GM13976 (cell line): ENCODE results near the gene NUP214.

ENCODE experiments used
- DNase-seq: peaks from one replicate; pipeline ENCODE4 v3.0.0; 2012; ENCODE audit warnings: low spot score
- in situ Hi-C: fragments of 300-500 bp; cut with MboI; formaldehyde crosslinking; loops from one replicate; pipeline ENCODE4 v1.12.0; 2022; ENCODE audit warnings: low sequenced_read_pairs, mixed read lengths, inconsistent platforms; ENCODE audit not compliant: unreplicated experiment
- TF ChIP-seq, protein P1 (sequence below): IDR thresholded peaks from 2 replicates; pipeline ENCODE4 v1.5.1; 2012; ENCODE audit warnings: borderline replicate concordance, mild to moderate bottlenecking; ENCODE audit not compliant: insufficient read depth; ENCODE audit errors: extremely low read depth, missing control alignments, control extremely low read depth

NUP214 gene

DNA sequence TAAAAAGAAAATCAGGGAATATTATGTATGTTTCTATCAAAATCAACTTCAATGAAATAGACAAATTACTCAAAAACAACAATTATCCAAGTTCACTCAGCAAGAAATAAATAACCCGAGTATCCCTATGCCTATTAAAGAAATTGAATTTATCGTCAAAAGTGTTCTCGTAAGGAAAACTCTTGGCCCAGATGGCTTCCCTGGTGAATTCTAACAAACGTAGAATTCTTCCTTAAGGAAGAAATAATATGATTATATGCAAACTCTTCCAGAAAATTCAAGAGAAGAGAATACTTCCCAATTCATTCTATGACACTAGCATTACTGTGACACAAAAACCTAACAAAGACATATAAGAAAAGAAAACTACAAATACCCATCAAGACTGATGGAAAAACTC lies 121.2 kb downstream of the NUP214 start:
- TF ChIP-seq, protein P1, sequence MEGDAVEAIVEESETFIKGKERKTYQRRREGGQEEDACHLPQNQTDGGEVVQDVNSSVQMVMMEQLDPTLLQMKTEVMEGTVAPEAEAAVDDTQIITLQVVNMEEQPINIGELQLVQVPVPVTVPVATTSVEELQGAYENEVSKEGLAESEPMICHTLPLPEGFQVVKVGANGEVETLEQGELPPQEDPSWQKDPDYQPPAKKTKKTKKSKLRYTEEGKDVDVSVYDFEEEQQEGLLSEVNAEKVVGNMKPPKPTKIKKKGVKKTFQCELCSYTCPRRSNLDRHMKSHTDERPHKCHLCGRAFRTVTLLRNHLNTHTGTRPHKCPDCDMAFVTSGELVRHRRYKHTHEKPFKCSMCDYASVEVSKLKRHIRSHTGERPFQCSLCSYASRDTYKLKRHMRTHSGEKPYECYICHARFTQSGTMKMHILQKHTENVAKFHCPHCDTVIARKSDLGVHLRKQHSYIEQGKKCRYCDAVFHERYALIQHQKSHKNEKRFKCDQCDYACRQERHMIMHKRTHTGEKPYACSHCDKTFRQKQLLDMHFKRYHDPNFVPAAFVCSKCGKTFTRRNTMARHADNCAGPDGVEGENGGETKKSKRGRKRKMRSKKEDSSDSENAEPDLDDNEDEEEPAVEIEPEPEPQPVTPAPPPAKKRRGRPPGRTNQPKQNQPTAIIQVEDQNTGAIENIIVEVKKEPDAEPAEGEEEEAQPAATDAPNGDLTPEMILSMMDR, result no peak
- in situ Hi-C loops, result no loop called here
- DNase-seq, result no peak

DNA sequence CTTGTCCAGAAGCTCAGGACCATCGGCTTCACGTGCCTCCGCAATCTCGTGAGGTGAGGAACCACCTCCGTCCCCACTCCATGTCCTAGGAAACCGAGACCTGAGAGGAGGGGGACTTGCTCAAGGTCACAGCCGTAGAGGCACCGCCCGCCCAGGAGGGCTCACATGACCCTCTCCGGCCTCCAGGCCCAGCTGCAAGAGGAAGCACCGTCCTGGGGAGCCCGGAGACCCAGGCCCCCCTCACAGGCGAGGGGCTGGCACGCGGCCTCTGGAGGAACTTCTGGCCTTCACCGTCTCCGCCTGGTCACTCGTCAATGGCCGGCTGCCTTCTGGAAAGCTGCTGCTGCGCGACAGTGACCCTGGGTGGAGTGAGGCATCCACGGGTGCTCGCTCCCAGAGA lies 126.7 kb downstream of the NUP214 start:
- in situ Hi-C loops, result no loop called here
- no peak for DNase-seq
- TF ChIP-seq, protein P1, result no peak

DNA sequence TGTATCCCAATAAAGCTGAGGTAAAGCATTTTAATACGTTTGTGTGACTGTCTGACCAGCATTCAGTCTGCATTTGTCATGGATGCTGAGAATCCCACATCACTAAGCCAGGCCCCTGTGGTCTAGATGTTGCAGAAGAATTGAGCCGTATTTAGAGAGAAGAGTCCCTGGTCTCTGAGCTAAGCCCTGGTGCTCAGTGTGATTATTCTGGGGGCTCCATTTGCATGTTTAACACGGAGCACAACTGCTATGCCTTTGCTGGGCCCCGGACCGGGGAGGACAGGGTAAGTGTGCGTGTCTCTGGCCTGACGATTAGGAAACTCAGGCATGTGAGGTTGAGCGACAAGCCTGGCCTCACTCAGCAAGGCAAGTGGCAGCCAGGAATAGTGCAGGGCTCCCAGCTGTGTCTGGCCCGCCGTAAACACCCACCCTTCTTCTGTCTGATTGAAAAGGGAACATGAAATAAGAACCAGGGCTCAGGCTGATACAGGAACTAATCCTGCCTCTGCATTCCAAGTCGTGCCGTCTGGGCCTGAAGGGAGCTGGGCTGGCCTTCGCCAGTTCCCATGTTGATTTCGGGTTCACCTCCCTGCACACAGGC lies 128.6 kb downstream of the NUP214 start:
- in situ Hi-C loops, result no loop called here
- TF ChIP-seq, protein P1, result no peak
- no peak for DNase-seq

DNA sequence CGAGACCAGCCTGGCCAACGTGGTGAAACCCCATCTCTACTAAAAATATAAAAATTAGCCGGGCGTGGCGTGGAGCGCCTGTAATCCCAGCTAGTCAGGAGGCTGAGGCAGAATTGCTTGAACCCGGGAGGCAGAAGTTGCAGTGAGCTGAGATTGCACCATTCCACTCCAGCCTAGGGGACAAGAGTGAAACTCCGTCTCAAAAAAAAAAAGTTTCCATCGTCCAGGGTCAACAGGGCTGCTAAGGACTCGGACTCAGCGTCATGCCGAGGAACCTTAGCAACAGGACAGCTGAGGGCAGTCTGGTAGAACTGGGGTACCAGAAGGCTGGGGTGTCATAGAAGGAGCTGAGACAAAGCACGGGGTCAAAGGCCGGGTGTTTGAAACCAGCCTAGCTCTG lies 129.2 kb downstream of the NUP214 start:
- no peak for DNase-seq
- in situ Hi-C loops, result no loop called here
- TF ChIP-seq, protein P1, result no peak

DNA sequence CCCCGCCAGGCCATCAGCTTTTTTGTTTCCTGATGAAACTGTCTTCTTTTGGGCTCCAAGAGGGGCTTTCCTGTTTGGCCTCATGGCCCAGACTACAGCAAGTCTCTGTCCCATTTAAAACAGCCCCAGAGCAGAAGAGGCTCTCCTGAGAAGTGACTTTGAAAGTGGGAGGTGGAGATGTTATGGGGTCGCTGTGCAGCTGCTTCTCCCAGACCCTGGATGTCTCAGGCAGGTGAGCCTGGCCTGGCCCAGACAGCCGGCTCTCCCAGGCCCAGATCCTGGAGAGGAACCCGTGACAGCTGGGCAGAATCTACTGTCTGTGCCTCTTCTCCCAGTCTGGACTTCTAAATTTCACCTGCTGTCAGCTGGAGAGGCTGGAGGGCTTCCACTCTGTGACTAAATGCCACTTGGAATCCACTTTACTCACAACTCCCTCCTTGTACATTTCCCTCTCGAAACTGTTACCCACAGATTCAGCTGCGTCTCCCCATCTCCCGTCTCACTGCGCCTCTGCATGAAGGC lies 130.4 kb downstream of the NUP214 start:
- DNase-seq, result no peak
- in situ Hi-C loops, result no loop called here
- TF ChIP-seq, protein P1, result no peak

DNA sequence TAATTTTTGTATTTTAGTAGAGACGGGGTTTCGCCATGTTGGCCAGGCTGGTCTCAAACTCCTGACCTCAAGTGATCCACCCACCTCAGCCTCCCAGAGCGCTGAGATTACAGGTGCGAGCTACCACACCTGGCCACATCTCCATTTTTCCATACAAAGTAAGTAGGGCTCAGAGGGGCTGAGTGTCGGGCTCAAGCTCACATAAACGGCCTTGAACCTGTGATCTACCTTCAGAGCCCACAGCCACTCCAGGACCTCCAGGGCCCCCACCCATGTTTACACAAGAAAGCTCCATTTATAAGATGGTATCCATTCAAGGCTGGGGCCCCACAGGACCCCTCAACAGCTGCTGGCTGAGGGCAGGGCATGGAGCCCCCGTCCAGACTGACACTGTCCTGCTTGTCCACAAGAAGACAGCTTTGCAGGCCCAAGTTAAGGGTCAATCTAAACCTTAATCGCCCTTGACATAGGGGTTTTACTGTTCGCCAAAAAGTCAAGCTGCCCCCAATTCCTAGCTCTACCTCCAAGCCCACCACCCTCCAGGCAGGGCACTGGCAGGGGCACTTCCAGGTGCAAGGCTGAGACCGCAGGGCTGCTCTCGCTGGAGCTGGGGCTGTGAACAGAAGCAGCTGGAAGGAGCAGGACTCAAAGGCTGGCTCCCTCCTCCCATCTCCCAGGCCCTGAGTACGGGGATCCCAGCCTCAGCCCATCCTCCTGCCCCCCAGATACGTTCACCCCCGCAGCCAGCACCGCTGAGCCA lies 132.1 kb downstream of the NUP214 start:
- TF ChIP-seq, protein P1, result no peak
- in situ Hi-C loops, result no loop called here
- DNase-seq, result no peak

DNA sequence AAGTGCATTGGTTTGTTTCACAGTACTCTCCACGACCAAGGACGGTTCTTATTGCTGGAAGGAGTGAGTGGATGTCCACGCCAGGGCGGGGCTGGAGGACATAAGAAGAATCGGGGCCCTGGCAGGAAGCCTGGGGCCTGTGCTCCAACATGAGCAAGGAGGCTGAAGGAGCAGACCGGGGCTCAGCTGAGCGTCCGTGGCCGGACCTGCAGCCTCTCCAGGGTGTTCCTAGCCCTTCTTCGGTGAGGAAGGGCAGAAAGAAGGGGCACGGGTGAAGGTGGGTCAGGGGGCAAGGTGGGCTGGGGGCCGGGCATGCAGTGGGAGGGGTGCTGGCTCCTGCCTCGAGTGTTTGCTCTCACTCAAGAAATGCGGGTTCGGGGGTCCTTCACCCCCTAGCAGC lies 132.8 kb downstream of the NUP214 start:
- in situ Hi-C loops, result no loop called here
- TF ChIP-seq, protein P1, result no peak
- no peak for DNase-seq
